Endothelial cell (in vitro differentiated cells): ENCODE data around the gene ITIH4. TPM values are rescaled to one million over a fixed set of nuclear protein-coding genes. Genes with fewer than 3 reads are reported as not detected.

ENCODE experiments used
- DNase-seq: peaks from one replicate; pipeline ENCODE4 v3.0.0; 2021; ENCODE audit warnings: low spot score
- H3K27ac Mint-ChIP-seq: one replicate; pipeline ENCODE4 v1.8.0; 2021; ENCODE audit warnings: mixed read lengths, inconsistent platforms; ENCODE audit not compliant: unreplicated experiment
- H3K27me3 Mint-ChIP-seq: one replicate; pipeline ENCODE4 v1.8.0; 2021; ENCODE audit warnings: mild to moderate bottlenecking, moderate library complexity, mixed read lengths, inconsistent platforms; ENCODE audit not compliant: unreplicated experiment
- H3K36me3 Mint-ChIP-seq: one replicate; pipeline ENCODE4 v1.8.0; 2021; ENCODE audit warnings: mild to moderate bottlenecking, low read depth, mixed read lengths, inconsistent platforms; ENCODE audit not compliant: unreplicated experiment
- H3K4me1 Mint-ChIP-seq: one replicate; pipeline ENCODE4 v1.8.0; 2021; ENCODE audit warnings: mild to moderate bottlenecking, mixed read lengths, inconsistent platforms; ENCODE audit not compliant: unreplicated experiment
- H3K4me3 Mint-ChIP-seq: one replicate; pipeline ENCODE4 v1.8.0; 2021; ENCODE audit warnings: mild to moderate bottlenecking, mixed read lengths, inconsistent platforms; ENCODE audit not compliant: unreplicated experiment
- H3K9me3 Mint-ChIP-seq: one replicate; pipeline ENCODE4 v1.8.0; 2021; ENCODE audit warnings: mixed read lengths, inconsistent platforms; ENCODE audit not compliant: unreplicated experiment
- total RNA-seq: library from RNA; stranded (reverse); fragmentation: NEBNext Ultra II Directional; extraction: Animal tissue kit (Norgen Biotek cat#: 25700); gene quantifications from one replicate; pipeline ENCODE4 v1.2.1, GENCODE V29; 2021; ENCODE audit not compliant: unreplicated experiment
- TF ChIP-seq, protein P1 (sequence below): fragments of 200-600 bp; sonication (generic); IDR thresholded peaks from one replicate; pipeline ENCODE4 v1.5.0; 2021; ENCODE audit warnings: antibody characterized with exemption; ENCODE audit not compliant: unreplicated experiment

ITIH4 gene
- total RNA-seq, 1 donor from 2014 or later, result 8.2 TPM

DNA sequence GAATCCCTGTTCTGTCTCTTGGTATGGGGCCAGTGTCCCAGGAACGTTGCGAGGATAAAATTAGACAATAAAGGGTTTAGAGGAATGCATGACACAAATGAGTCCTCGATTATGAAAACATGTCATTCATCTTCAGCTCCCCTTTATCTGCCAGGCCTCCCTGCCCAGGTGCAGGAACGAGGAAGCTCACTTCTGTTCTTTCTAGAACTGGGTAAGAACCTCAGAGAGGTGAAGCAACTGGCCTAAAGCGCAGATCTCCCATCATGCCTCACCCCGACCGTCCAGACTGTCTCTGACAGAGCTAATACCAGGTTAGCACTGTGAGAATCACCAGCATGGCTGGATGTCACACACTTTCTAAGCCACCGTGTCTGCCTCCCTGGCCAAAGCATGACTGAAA lies 54.6 kb downstream of the ITIH4 start:
- Mint-ChIP-seq H3K27ac (no peak overlapping the region), H3K4me3 (no peak overlapping the region), H3K27me3 (peaks cover 5% of the 10 kb centered on the region), H3K9me3 (no peaks in the 10 kb centered on the region), H3K4me1 (peaks cover 9% of the 10 kb centered on the region), H3K36me3 (peaks cover 4% of the 10 kb centered on the region)
- DNase-seq, result no peak
- TF ChIP-seq, protein P1, sequence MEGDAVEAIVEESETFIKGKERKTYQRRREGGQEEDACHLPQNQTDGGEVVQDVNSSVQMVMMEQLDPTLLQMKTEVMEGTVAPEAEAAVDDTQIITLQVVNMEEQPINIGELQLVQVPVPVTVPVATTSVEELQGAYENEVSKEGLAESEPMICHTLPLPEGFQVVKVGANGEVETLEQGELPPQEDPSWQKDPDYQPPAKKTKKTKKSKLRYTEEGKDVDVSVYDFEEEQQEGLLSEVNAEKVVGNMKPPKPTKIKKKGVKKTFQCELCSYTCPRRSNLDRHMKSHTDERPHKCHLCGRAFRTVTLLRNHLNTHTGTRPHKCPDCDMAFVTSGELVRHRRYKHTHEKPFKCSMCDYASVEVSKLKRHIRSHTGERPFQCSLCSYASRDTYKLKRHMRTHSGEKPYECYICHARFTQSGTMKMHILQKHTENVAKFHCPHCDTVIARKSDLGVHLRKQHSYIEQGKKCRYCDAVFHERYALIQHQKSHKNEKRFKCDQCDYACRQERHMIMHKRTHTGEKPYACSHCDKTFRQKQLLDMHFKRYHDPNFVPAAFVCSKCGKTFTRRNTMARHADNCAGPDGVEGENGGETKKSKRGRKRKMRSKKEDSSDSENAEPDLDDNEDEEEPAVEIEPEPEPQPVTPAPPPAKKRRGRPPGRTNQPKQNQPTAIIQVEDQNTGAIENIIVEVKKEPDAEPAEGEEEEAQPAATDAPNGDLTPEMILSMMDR, result no peak

DNA sequence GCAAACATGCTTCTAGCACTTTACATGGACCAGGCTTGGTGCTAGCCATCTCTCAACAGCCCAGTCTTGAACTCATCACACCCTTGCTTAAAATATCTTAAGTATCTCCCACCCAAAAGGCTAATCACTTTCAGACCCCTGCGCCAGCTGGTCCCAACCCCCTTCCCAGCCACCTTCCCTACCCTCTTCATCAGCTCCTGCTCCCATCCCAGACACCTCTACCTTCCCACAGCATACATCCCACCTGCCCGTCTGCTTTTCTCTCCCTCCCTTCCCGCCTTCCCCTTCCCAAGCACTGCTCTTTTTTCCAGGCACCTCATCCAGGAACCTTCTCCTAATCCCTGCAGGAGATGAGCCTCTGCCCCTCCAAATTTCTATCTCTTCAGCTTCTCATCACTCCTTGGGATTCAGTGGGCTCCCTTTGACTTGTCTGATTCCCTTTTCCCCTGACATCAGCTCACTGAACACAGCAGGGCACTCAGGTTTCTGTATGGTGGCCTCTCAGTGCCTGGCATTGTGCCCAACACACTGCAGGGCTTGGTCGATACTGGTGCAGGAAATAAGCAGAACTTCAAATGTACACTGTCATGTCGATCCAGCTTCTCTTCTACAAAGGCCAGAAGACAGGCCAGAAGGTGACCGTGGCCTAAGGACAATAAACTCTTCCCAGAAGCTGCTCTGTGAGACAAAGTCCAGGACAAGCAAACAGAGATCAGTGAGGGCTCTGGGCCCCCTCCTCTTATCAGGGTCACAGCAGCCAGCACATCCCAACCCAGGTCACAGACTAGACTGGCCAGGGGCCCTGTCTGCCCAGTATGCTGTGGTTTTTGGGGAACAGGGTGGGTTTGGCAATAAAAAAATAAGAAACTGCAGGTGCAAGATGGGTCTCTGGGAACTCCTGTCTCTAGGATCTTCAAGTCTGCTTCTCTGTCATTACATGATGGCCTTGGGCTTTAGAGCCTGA lies 55.3 kb downstream of the ITIH4 start:
- Mint-ChIP-seq H3K27ac (no peak overlapping the region), H3K4me1 (peaks cover 9% of the 10 kb centered on the region), H3K4me3 (no peak overlapping the region), H3K36me3 (peaks cover 4% of the 10 kb centered on the region), H3K27me3 (peaks cover 5% of the 10 kb centered on the region), H3K9me3 (no peaks in the 10 kb centered on the region)
- TF ChIP-seq, protein P1, result no peak
- DNase-seq, result no peak

DNA sequence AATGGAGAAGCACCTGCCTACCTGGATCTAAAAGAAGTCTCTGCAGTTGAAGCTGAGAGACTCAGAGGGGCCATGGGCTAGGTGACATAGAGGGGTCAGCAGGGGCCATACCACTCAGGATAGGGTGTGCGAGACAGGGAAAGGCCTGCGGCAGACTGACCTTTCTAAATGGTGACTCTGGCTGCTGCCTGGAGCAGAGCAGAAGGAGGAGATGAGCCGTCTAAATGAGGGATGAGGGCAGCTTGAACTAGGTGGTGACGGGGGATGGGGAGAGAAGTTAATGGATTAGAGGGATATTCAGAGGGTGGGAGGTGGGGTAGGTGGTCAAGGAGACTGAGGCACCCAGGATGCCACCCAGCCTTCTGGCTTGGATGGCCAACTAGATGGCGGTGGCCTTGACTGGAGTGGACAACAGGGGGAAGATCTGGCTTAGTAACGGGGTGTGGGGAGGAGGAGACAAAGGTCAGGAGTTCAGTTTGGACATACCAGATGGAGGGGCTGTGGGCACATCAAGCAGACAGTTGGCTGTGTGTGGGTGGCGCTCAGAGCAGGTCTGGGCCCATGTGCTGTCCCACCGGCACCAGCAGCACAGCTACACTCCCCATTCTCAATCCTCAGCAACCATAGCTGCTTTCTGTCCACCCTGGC lies 56.3 kb downstream of the ITIH4 start:
- H3K36me3 Mint-ChIP-seq, result peaks cover 4% of the 10 kb centered on the region
- no peak overlapping the region for H3K4me3 Mint-ChIP-seq
- H3K4me1 Mint-ChIP-seq, result peaks cover 19% of the 10 kb centered on the region
- peaks cover 5% of the 10 kb centered on the region for H3K27me3 Mint-ChIP-seq
- no peaks in the 10 kb centered on the region for H3K9me3 Mint-ChIP-seq
- TF ChIP-seq, protein P1, result no peak
- no peak for DNase-seq
- H3K27ac Mint-ChIP-seq, result no peak overlapping the region

DNA sequence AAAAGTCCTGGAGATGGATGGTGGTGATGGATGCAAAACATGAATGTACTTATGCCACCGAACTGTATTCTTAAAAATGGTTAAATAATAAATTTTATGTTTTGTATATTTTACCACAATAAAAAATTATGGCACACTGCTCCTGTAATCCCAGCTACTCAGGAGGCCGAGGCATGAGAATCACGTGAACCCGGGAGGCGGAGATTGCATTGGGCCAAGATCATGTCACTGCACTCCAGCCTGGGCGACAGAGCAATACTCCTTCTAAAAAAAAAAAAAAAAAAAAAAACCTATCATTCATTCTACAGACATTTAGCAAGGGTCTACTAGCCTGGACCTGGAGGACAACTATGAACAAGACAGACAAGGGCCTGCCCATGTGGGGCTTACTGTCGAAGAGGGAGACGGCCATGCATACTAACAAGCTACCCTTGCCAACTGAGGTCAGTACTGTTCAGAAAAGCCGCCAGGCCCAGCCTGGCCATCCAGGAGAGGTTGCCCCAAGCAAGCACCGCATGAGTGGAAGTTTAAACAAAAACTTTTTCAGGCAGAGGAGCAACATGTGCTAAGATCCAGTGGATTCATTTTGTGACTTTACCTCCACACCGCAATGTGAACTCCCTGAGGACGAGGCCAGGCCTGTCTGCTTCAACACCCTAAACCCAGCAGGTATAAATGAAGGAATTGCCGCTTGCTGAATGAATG lies 57.0 kb downstream of the ITIH4 start:
- Mint-ChIP-seq H3K4me3 (no peak overlapping the region), H3K4me1 (peaks cover 19% of the 10 kb centered on the region), H3K27me3 (peaks cover 5% of the 10 kb centered on the region), H3K9me3 (no peaks in the 10 kb centered on the region), H3K36me3 (peaks cover 4% of the 10 kb centered on the region), H3K27ac (no peak overlapping the region)
- DNase-seq, result no peak
- TF ChIP-seq, protein P1, result no peak
